IMR-90 (cell line): Measurements from ENCODE around the gene AGAP1.

ENCODE experiments used
- BHLHE40 ChIP-seq: fragments of 150-350 bp; IDR thresholded peaks from 2 replicates; pipeline ENCODE4 v1.6.1; 2016; ENCODE audit warnings: mild to moderate bottlenecking, low read depth, low read length
- ELK1 ChIP-seq: fragments of 150-350 bp; IDR thresholded peaks from 2 replicates; pipeline ENCODE4 v1.6.1; 2016; ENCODE audit warnings: low read depth, mild to moderate bottlenecking, low read length, moderate library complexity, borderline replicate concordance
- MAFK ChIP-seq: IDR thresholded peaks from 2 replicates; pipeline ENCODE4 v1.6.1; 2012; ENCODE audit warnings: low read depth, low read length, improper control_type of control experiment
- MXI1 ChIP-seq: IDR thresholded peaks from 2 replicates; pipeline ENCODE4 v1.6.1; 2012; ENCODE audit warnings: low read depth, mild to moderate bottlenecking, low read length, moderate library complexity, borderline replicate concordance
- NFE2L2 ChIP-seq: fragments of 150-350 bp; IDR thresholded peaks from 2 replicates; pipeline ENCODE4 v1.6.1; 2016; ENCODE audit warnings: low read depth, mild to moderate bottlenecking, low read length
- POLR2A ChIP-seq: IDR thresholded peaks from 2 replicates; pipeline ENCODE4 v1.6.1; 2012; ENCODE audit warnings: mild to moderate bottlenecking, low read depth, low read length
- RAD21 ChIP-seq: IDR thresholded peaks from 2 replicates; pipeline ENCODE4 v1.6.1; 2012; ENCODE audit warnings: low read length, improper control_type of control experiment
- RCOR1 ChIP-seq: IDR thresholded peaks from 2 replicates; pipeline ENCODE4 v1.6.1; 2012; ENCODE audit warnings: mild to moderate bottlenecking, low read length, improper control_type of control experiment; ENCODE audit not compliant: insufficient replicate concordance
- RFX5 ChIP-seq: IDR thresholded peaks from 2 replicates; pipeline ENCODE4 v1.8.0; 2012; ENCODE audit warnings: low read depth, mild to moderate bottlenecking, low read length, moderate library complexity
- SMC3 ChIP-seq: fragments of 150-350 bp; IDR thresholded peaks from 2 replicates; pipeline ENCODE4 v1.6.1; 2016; ENCODE audit warnings: low read depth, mild to moderate bottlenecking, antibody characterized with exemption, low read length, moderate library complexity
- USF2 ChIP-seq: fragments of 150-350 bp; IDR thresholded peaks from 2 replicates; pipeline ENCODE4 v1.6.1; 2017; ENCODE audit warnings: mild to moderate bottlenecking, antibody characterized with exemption, low read length, low read depth
- TF ChIP-seq, protein P1 (sequence below): conservative IDR thresholded peaks from 2 replicates; pipeline ENCODE4 v1.5.1; 2012; ENCODE audit warnings: mild to moderate bottlenecking, low read depth, low read length, improper control_type of control experiment

DNA sequence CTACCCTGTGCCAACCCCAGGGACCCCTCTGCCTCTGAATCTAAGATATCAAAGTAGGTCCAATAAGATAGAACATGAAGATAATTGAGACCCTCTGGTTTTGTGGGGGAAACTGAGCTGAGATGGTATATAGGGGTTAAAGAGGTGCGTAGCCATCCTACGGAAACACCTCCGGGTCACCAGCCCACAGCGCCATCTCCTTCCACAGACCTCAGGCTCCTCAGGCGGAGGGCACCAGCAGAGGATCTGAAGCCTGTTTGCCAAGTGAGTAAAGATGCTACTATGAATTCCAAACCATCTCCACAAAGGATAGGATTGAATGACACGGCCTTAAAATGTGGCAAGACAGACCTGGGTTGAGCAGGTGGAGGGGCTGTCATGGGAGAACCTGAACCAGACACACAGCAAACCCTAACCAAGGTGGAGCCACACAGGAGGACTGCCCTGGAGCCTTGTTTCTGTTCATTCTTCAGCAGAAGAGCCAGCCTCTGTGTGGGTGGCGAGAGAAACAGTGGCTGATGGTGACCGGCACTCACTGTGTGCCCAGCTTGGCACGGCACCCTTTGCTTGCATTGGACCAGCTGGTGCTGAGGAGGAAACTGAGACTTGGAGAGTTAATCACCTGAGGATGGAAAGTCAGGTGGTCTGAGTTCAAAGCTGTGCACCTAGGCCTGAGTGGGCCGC is 664.1 kb downstream of the AGAP1 start:
- TF ChIP-seq, protein P1, sequence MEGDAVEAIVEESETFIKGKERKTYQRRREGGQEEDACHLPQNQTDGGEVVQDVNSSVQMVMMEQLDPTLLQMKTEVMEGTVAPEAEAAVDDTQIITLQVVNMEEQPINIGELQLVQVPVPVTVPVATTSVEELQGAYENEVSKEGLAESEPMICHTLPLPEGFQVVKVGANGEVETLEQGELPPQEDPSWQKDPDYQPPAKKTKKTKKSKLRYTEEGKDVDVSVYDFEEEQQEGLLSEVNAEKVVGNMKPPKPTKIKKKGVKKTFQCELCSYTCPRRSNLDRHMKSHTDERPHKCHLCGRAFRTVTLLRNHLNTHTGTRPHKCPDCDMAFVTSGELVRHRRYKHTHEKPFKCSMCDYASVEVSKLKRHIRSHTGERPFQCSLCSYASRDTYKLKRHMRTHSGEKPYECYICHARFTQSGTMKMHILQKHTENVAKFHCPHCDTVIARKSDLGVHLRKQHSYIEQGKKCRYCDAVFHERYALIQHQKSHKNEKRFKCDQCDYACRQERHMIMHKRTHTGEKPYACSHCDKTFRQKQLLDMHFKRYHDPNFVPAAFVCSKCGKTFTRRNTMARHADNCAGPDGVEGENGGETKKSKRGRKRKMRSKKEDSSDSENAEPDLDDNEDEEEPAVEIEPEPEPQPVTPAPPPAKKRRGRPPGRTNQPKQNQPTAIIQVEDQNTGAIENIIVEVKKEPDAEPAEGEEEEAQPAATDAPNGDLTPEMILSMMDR = no peak
- TF ChIP-seq NFE2L2 (no peak), MXI1 (no peak), MAFK (no peak), RCOR1 (no peak), POLR2A (no peak), BHLHE40 (no peak), RAD21 (no peak), ELK1 (no peak), USF2 (no peak), SMC3 (no peak), RFX5 (no peak)
